HG03045 (cell line): ENCODE data around the gene TAAR2.
"Not testable (repeated sequence)": the region's sequence is repeated elsewhere in the genome, so short reads cannot be mapped to it uniquely, and the experiment has no call there.

Experiments used
- ATAC-seq: cut with Tn5 transposase; IDR thresholded peaks from one replicate; pipeline ENCODE4 v1.9.1; 2021; ENCODE audit warnings: mild to moderate bottlenecking, moderate library complexity; ENCODE audit not compliant: unreplicated experiment

TAAR2 gene, protein sequence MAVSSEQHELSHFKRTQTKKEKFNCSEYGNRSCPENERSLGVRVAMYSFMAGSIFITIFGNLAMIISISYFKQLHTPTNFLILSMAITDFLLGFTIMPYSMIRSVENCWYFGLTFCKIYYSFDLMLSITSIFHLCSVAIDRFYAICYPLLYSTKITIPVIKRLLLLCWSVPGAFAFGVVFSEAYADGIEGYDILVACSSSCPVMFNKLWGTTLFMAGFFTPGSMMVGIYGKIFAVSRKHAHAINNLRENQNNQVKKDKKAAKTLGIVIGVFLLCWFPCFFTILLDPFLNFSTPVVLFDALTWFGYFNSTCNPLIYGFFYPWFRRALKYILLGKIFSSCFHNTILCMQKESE

DNA sequence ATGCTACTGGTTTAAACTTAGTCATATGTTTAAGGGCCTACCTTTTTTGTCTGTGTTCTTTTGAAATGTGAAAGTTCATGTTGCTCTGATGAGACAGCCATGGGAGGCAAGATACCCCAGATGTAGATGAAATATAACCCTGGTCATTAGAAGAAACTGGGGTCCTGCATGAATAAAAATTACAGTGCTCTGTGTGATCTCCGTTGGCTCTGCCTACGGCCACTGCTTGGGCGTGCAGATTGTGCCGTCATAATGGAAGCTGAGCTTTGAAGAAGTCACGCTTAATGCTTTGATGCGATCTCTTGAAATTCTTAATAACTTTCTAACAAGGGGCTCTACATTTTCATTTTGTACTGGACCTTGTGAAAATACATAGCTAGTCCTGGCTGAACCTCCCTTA is at the start of gene TAAR2:
Gene TAAR2 (minus strand): TSS at position 101 of the 400 bp plus-strand sequence. CDS start 0 bp downstream, at position 101.
- no peak for ATAC-seq

- no peak for ATAC-seq
These were observed 49.5 kb upstream of the TAAR2 start for GRCh38 chr6:132673376-132674094.

DNA sequence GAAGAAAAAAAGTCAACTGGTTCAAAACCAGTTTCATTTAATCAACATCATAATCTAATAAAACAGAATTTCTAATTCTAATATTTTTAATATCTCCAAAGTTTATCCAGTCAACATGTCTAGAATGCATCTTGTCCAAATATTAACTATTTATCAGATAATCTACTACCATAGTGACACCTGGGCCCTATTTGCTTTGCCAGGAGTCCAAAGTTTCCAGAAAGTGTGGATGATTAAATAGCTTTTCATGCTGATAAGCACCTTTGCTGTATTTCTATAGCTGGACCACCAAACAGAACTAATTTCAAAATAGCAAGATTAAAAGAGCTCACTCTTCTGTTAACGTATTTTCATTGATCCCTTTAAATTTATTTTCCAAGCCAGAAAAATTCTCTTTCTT is 47.2 kb upstream of the TAAR2 start:
- no peak for ATAC-seq

- ATAC-seq: no peak
These were observed 45.7 kb upstream of the TAAR2 start for GRCh38 chr6:132669690-132670291.

- no peak for ATAC-seq
These were observed 42.0 kb upstream of the TAAR2 start for GRCh38 chr6:132666118-132666517.

DNA sequence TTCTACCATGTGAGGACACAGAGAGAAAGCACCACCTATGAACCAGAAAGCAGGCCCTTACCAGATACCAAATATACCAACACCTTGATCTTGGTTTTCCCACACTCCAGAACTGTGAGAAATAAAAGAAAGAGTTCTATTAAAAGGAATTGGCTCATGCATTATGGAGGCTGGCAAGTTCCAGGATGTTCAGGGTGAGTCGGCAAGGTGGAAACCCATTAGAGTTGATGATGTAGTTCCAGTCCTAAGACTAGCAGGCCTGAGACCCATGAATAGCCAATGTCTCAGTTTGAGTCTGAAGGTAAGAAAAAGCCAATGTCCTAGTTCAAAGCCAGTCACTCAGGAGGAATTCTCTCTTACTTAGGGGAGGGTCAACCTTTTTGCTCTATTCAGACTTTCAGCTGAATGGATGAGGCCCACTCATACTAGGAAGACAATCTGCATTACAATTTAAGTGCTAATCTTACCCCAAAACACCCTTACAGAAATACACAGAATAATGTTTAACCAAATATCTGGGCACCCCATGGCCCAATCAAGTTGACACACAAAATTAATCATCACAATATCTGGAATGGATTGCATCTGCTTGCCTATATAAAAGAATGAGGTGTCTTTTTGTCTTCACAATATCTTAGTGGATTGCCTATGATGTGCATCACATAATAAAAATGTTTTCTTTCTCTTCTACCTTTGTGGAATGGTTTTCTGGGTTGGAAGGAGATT is 40.4 kb upstream of the TAAR2 start:
- no peak for ATAC-seq

DNA sequence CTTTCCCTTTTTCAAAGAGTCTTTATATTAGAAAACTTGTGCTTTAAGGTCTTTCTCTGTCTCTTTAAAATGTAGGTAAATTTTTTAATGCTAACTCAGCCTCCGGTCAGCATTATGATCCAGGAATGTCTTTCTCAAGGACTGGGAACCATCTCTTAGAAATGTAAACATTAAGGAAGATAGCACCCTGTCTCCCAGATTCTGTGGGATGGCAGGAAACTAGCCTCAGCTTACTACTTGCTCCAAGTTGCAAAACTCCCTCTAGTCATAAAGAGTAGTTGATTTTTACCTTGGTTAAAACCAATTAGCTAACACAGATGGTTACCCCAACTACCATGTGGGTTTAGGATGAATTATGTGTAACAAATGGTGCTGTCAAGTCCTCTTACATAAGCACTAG is 39.6 kb upstream of the TAAR2 start:
- ATAC-seq: no peak

DNA sequence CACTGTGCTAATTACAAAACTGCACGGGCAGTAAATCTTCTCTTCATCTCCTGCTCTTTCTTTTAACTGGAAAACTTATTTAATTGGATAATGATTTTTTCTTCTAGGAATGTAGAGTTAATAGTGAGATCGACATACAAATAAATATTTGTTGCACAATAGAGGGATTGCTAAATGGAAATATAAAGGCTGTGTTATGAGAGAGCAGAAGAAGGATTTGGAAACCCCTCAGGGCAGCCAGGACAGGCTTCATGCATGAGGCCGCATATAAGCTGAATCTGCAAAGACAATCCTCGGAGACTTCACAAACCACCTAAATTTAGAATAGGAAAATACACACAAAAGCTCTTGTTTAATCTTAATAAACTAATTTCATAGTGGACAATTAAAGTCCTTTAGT is 37.8 kb upstream of the TAAR2 start:
- ATAC-seq: no peak

DNA sequence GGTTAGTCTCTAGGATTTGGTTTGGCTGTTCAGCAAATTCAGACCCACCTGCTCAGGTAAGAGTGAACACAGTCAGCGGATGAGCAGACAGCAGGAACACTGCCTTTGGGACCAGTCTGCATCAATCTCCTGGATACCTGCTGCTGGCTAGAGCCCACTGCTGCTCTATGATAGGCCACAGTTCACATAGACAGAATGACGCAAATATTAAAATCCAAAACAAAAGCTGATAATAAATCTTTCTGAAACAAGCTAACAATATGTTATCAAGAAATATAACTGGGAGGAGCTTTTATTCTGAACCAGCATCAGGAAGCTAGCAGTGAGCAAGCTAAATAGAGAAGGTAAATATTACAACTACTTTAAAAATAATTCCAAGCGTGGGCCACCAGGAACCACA is 35.0 kb upstream of the TAAR2 start, which contains the start of gene TAAR1:
Gene TAAR1 (minus strand): TSS at position 101 of the 400 bp plus-strand sequence. CDS start 13,179 bp downstream, outside the sequence.
- ATAC-seq: no peak

GRCh38 chr6:132651062-132651461 is 27.0 kb upstream of the TAAR2 start:
- no peak for ATAC-seq

- no peak for ATAC-seq
These were observed 26.4 kb upstream of the TAAR2 start for GRCh38 chr6:132650429-132650828.

DNA sequence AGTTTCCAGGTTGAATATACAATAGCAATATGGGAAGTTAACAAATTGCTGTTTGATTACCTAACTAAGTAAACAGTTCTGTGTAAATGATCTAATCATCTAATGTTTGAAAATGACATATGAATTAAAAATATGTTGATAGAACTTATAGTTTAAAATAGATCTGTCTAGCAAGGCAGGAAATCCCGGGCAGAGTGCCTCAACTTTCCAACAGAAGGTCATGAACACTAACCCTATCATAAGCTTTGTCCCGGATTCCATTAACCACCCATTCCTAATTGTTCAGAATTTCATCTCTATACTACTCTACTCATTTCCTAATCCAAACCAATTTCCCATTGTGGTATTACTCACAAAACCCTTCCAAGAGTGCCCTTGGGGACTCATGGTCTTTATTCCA is 24.8 kb upstream of the TAAR2 start:
- no peak for ATAC-seq

DNA sequence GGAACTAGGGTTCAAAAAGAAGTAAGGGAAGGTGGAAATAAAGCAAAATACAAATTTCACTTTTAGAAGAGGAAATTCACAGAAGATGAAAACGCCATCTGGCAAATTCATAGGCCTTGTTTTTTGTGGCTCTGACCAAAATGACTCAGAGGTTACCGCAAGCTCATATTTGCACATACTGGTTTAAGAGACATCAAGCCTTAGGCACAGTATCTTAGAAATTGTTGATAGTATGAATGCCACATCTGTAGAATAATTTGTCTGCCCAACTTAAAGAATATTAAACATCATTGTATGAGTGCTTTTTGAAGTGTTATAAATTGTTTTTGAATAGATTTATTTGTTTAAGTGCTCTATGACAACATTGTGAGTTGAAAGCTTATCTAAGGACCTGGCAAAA is 24.3 kb upstream of the TAAR2 start:
- ATAC-seq: peak; percentile 93

GRCh38 chr6:132643547-132643946 is 19.5 kb upstream of the TAAR2 start:
- ATAC-seq: no peak

GRCh38 chr6:132637135-132637534 is 13.1 kb upstream of the TAAR2 start:
- ATAC-seq: not testable (repeated sequence)

- not testable (repeated sequence) for ATAC-seq
These were observed 11.8 kb upstream of the TAAR2 start for GRCh38 chr6:132635906-132636305.

DNA sequence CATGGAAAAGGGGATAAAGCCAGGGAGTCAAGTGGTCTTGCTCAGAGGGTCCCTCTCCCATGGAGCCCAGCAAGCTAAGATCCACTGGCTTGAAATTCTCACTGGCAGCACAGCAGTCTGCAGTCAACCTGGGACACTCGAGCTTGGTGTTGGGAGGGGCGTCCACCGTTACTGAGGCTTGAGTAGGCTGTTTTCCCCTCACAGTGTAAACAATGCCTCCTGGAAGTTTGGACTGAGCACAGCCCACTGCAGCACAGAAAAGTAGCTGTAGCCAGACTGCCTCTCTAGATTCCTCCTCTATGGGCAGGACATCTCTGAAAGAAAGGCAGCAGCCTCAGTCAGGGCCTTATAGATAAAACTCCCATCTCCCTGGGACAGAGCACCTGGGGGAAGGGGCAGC is 11.2 kb upstream of the TAAR2 start:
- ATAC-seq: not testable (repeated sequence)

- ATAC-seq: no peak
These were observed 10.7 kb upstream of the TAAR2 start for GRCh38 chr6:132634796-132635195.

DNA sequence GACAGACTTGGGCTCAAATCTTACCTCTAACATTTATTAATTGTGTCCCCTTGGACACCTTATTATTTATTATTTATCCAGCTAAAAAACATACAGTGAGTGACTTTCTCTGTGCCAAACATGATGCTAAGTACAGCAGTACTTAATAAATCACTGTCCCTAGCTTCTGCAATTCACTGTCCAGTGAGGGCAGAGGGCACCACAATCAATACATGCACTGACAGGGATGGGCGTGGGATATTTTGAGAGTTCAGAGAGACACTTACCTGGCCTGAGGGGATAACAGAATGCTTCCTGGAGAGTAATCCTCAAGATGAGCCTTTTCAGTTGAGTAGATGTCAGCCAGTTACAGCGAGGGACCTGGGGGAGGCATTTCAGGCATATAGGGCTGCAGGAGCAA is 9.3 kb upstream of the TAAR2 start:
- ATAC-seq: no peak

DNA sequence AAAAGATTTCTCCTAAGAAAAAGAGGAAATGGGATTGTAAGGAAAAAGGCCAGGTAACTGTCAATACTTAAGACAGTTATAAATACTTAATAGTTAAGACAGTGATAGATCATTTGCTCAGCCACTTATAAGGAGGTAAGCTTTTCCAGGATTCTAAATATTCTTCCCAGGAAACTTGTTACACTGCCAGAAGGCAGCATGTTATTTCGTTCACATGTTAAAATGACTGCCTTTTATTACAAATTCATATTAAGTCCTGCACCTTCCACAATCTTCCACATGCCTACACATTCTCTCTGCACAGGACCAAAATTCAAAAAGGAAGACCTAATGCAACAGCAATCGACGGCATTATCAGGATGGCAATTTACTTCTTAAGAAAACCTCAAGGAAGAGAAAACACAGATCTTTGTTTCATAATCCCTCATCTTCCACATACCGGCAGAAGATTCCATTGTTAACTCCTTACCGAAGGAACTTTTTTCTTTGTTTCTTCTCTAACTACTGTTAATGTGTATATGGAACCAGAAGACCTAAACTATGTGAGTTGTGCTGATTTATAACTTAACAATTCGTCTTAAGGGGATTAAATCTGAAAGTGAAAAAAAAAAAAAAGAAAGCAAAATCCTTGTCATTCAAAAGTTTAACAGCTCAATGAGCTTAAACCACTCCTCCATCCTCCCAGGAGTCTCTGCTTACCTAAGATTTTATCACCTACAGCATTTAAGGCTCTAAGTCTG is 799 bp downstream of the TAAR2 start:
- ATAC-seq: no peak
